ENCODE measurements around the gene SEC14L2. TPM values are rescaled to one million over a fixed set of nuclear protein-coding genes. Genes with fewer than 3 reads are reported as not detected.

Gene SEC14L2
- total RNA-seq, 1 experiment from 2014 or later, result 3.9 TPM

- ATAC-seq, result peak; percentile 40
- no peaks in the 10 kb centered on the region for H3K9me3 Mint-ChIP-seq
- ChIA-PET CTCF (interaction anchor here (0.5 to 6.3 kb wide), 29 partner anchors 9 to 1453 kb away, joined by 3 to 149 read pairs (median 5); partner anchors contain the start of genes CASTOR1, GAL3ST1, PES1 and RNF215), POLR2A (interaction anchor here (0.7 to 1.0 kb wide), 3 partner anchors 36 to 102 kb away, joined by 3 to 4 read pairs (median 3); partner anchors contain the start of gene RNF215)
- peak overlapping the region; percentile 83 for H3K4me3 Mint-ChIP-seq
- peak overlapping the region; percentile 42 for H3K27ac Mint-ChIP-seq
- peak; percentile 88 for DNase-seq (ENCODE audit: low spot score)
- peaks cover 20% of the 10 kb centered on the region for H3K36me3 Mint-ChIP-seq
- H3K27me3 Mint-ChIP-seq (ENCODE audit: low read depth), result no peaks in the 10 kb centered on the region; the same call in 1 of the 2 replicates
- H3K4me1 Mint-ChIP-seq, result peaks cover 33% of the 10 kb centered on the region
- TF ChIP-seq E2F1 (CRISPR knock-in tag; IDR thresholded peaks at IDR 0.05) (no peak), ERG (CRISPR knock-in tag; IDR thresholded peaks at IDR 0.05) (no peak), ETV6 (CRISPR knock-in tag; IDR thresholded peaks at IDR 0.05) (no peak), CTCF (IDR thresholded peaks at IDR 0.05) (0 out of 2 replicates have a peak, but pooled peaks have one; percentile 26), ZBTB21 (CRISPR knock-in tag; IDR thresholded peaks at IDR 0.05; ENCODE audit: borderline replicate concordance) (0 out of 2 replicates have a peak, but pooled peaks have one; percentile 34), FOXJ3 (CRISPR knock-in tag; IDR thresholded peaks at IDR 0.05; ENCODE audit: borderline replicate concordance) (no peak), ZNF121 (CRISPR knock-in tag; IDR thresholded peaks at IDR 0.05) (no peak), GABPB1 (CRISPR knock-in tag; IDR thresholded peaks at IDR 0.05) (no peak), NR2C2 (CRISPR knock-in tag; IDR thresholded peaks at IDR 0.05) (no peak), MAX (CRISPR knock-in tag; IDR thresholded peaks at IDR 0.05) (peak; percentile 44), ZBTB43 (CRISPR knock-in tag; IDR thresholded peaks at IDR 0.05) (no peak), PRRX2 (CRISPR knock-in tag; IDR thresholded peaks at IDR 0.05) (no peak), SP1 (CRISPR knock-in tag; conservative IDR thresholded peaks at IDR 0.05) (0 out of 2 replicates have a peak, but pooled peaks have one; percentile 22), ZSCAN18 (CRISPR knock-in tag; IDR thresholded peaks at IDR 0.05) (no peak), NFATC4 (CRISPR knock-in tag; IDR thresholded peaks at IDR 0.05) (no peak), NR1H2 (CRISPR knock-in tag; IDR thresholded peaks at IDR 0.05) (no peak), ZNF263 (CRISPR knock-in tag; IDR thresholded peaks at IDR 0.05; ENCODE audit: low read depth) (no peak), ZNF317 (CRISPR knock-in tag; IDR thresholded peaks at IDR 0.05; ENCODE audit: borderline replicate concordance, low read depth) (no peak), AR (CRISPR knock-in tag; IDR thresholded peaks at IDR 0.05) (no peak), FOXP4 (CRISPR knock-in tag; IDR thresholded peaks at IDR 0.05) (0 out of 2 replicates have a peak, but pooled peaks have one; percentile 5), ATF1 (CRISPR knock-in tag; IDR thresholded peaks at IDR 0.05) (no peak), USF1 (CRISPR knock-in tag; IDR thresholded peaks at IDR 0.05) (no peak), GTF2I (CRISPR knock-in tag; conservative IDR thresholded peaks at IDR 0.05) (no peak; the same call in 1 of the 2 replicates)
These were observed 29.9 kb downstream of the SEC14L2 start for GRCh38 chr22:30426388-30427353.
